Limb (tissue), 2 donors: ENCODE measurements around the gene PGLYRP2.
"Not testable (repeated sequence)": the region's sequence is repeated elsewhere in the genome, so short reads cannot be mapped to it uniquely, and the experiment has no call there.

Experiments
- DNase-seq, 2 donors: peaks; one replicate each; pipeline ENCODE4 v3.0.0-alpha.2; 2016; ENCODE audit errors: extremely low spot score in 2 of 2

Gene PGLYRP2

DNA sequence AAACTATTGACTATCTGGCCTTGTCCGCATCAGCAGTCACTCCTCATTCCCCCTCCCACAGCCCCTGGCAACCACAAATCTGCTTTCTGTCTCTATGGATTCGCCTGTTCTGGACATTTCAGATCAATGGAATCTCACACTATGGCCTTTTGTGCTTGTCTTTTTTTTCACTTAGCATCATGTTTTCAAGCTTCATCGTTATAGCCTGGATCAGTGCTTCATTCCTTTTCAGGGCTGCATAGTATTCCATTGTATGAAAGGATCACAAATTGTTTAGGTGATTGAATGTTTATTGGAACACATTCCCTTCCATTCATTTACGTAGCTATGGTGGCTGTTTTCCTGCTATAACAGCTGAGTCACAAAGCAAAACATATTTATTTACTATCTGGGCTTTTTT lies 7.7 kb upstream of the PGLYRP2 start:
- no peak for DNase-seq

DNA sequence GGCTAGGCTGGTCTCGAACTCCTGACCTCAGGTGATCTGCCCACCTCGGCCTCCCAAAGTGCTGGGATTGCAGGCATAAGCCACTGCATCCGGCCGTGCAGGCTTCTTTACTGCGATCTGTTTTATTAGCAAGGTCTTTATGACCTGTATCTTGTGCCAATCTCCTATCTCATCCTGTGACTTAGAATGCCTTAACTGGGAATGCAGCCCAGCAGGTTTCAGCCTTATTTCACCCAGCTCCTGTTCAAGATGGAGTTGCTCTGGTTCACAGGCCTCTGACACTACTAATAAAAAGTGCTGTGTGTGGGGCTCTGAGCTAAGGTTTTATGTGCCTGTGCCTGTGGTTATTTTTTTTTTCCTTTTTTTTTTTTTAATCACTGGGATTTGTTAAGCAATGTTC lies 6.5 kb upstream of the PGLYRP2 start:
- DNase-seq: not testable (repeated sequence)

DNA sequence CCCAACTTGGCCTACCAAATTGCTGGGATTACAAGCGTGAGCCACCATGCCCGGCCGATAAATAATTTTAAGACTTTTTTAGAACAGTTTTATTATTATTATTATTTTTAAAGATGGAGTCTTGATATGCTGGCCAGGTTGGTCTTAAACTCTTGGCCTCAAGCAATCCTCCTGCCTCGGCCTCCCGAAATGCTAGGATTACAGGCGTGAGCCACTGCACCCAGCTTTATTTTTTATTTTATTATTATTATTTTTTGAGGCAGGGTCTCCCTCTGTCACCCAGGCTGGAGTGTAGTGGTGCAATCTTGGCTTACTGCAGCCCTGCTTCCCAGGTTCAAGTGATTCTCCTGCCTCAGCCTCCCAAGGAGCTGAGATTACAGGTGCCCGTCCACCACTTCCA lies 1.7 kb upstream of the PGLYRP2 start:
- DNase-seq: not testable (repeated sequence)

DNA sequence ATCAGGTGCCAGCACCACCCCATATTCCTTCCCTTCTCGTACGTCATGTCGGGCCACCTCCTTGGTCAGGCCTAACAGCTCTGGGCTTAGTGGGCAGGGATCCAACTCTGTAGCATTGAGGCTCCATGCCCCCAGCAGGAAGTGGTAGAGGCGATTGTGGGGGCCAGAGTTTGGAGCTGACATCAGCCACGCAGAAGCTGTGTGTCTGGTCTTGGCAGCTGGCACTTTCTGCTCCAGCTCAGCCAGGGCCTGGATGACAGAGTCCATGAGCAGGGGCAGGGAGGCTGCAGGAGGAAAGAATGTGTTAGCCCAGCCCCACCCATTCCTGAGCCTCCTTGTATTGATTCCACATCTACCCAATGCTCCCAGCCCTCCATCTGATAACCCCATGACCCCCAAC lies 3.0 kb downstream of the PGLYRP2 start:
- DNase-seq: no peak

DNA sequence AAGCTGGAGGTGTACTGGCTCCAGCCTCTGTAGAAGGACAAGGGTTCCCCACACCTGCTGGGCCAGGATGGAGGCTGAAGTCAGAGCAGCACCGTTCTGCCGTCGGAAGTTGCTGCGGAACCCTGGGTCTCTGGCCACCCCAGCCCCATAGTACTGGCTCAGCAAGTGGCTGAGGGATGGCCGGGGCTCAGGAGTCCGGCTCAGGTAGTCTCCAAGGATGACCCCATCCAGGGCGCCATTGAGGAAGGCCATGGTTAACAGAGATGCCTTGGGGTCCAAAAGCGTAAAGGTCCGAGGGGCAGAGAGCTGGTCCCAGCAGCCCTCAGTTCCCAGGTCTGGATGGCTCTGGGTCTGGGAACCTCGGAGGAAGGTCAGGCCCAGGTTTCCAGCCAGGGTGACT lies 3.7 kb downstream of the PGLYRP2 start:
- no peak for DNase-seq

DNA sequence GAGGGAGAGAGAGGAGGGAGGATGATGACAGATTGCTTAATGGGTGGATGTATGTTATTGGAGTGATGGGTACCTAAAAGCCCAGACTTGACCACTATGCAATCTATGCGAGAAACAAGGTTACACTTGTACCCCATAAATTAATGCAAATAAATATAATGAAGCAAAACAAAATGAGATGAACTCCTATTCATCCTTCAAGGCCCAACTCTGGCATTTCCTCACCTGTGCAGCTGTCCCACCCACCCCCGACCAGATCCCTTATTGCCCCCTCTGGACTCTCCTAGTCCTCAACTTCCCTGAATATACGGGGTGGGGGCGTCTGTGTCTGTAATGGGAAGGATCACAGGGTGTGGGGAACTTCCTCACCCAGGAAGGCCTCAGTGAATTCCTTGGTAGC lies 4.1 kb downstream of the PGLYRP2 start:
- DNase-seq: no peak

DNA sequence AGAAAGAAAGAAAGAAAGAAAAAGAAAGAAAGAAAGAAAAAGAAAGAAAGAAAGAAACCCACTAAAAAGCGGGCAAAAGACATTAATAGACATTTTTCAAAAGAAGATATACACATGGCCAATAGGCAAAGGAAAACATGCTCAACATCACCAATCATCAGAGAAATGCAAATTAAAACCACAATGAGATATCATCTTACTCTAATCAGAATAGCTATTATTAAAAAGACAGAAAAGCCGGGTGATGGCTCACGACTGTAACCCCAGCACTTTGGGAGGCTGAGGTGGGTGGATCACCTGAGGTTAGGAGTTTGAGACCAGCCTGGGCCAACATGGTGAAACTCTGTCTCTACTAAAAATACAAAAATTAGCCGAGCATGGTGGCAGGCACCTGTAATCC lies 5.5 kb downstream of the PGLYRP2 start:
- DNase-seq: not testable (repeated sequence)

DNA sequence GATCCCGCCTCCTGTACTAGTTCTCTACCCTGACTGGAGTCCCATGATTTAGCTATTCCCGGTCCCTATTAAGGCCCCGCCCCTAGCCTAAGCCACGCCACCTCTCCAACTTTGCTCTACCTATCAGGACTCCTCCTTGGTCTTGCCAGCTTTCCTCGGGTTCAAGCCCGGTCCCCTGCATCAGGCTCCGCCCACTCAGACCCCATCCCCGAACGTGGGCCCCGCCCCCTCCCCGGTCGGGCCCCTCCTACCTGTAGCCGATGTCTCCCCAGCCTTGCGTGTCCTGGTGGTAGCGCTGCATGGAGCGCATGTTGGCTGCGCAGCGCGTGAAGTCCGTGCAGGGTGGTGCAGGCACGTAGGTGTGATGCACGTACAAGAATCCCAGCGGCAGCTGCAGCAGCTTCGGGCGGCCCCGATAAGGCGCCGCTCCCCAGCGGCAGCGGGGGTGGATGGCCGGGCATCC lies 7.6 kb downstream of the PGLYRP2 start:
- DNase-seq: no peak

DNA sequence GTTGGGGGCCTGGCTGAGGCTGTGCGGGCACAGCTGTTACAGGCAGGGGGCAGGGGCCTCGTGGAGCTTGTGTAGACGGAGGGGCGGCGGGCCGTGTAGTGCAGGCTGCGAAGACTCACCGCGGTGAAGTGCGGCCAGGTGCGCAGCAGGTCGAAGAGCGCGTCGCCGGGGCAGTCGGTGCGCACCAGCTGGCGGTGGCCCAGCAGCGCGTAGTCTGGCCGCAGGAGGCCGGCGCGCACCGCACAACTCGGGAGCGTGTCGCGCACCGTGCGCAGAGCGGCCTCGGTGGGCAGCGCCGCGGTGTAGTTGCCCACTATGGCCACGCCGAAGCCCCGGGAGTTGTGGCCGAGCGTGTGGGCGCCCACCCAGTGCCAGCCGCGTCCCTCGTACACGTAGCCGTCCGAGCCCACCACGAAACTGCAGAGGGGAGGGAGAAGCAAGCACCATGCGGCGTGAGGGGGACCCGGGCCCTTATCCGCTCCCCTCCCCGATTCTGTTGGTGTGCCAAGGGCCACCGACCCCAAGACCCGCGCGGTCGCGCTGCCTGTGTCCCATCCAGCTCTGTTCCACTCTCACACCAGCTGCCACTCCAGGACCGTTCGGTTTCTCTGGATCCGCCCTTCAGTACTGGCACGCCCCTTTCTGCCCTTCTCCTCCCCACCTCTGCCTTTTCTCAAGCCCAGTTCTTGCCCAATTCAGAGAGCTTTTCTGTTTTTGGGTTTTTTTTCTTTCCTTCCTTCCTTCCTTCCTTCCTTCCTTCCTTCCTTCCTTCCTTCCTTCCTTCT lies 9.6 kb downstream of the PGLYRP2 start:
- no peak for DNase-seq

DNA sequence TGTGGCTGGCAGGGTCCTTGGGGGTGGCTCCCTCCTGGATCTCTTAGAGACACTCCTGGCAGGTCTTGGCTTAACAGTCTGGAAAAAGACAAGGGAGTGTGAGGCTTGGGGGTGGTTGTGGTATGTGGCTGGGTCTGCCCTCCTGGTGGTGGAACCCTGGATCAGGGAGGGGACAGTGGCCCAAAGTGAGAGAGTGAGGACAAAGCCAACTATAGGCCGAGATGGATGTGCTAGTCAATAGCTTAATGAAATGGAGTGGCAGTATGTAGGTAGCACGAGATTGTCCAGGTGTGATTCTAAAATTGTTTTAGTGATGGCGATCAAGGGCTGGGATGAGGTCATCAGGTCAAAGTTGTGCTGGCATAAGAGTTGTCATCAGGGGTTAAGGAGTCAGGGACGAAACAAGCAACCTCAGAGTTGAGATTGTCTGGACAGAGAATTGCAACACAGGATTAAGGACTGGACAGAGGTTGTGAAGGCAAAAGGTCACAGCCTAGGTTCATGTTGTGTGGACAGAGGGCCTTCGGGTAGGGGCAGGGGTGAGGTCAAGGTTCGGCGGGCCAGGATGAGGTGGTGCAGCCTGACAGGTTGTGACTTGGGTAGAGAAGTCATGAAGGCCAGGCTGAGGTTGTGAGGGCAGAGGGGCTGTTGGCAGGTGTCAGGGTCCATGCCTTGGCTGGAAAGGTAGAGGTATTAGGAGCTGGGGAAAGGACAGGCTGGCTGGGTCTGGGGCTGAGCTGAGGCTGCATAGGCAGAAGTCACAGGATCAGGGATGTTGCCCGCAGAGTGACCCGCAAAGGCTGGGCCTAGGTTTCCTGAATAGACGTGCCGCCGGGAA lies 10.4 kb downstream of the PGLYRP2 start:
- DNase-seq: no peak

DNA sequence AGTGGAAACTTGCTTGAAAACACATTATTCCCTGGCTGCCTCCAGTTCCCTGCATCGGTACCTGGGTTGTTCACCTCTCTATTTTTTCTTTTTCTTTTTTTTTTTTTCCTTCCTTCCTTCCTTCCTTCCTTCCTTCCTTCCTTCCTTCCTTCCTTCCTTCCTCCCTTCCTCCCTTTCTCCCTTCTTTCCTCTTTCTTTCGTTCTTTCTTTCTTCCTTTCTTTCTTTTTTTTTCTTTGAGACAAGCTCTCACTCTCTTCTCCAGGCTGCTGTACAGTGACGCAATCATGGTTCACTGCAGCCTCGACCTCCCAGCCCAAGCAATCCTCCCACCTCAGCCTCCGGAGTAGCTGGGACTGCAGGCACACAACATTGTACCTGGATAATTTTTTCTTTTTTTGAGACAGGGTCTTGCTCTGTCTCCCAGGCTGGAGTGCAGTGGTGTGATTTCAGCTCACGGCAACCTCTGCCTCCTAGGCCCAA lies 11.5 kb downstream of the PGLYRP2 start:
- no peak for DNase-seq

DNA sequence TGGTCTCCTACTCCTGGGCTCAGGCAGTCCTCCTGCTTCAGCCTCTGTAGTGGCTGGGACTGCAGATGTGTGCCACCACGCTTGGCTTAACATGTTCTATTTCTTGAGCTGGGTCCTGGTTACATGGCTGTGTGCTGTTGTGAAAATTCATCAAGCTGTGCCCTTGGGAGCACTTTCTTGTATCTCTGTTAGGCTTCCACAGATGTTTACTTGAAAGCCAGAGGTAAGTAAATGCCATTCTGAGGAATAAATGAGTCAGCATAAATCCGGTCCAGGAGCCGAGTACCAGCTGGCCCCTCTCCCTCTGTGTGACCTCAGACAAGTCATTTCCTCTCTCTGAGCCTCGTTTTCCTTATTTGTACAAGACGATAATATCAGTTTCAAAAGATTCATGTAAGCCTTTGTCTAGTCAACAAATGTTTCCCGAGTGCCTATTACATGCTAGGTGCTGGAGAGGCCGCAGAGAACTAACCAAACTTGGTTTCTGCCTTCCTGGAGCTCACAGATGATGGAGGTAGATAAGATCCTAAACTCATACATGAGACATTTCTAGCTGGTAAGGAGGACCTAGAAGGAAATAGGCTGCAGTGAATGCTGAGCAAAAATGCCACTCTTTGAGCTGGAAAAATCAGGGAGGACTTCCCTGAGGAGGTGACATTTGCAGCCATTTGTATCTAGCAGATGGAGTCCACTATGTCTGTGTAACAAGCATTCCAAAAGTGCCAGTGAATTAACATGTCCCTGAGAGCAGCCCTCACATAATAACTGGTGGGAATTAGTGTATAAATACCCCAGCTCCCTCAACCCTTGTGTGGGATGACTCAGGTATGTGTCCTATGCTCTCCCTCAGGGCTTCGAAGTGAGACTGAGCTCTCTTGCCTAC lies 12.2 kb downstream of the PGLYRP2 start:
- no peak for DNase-seq

DNA sequence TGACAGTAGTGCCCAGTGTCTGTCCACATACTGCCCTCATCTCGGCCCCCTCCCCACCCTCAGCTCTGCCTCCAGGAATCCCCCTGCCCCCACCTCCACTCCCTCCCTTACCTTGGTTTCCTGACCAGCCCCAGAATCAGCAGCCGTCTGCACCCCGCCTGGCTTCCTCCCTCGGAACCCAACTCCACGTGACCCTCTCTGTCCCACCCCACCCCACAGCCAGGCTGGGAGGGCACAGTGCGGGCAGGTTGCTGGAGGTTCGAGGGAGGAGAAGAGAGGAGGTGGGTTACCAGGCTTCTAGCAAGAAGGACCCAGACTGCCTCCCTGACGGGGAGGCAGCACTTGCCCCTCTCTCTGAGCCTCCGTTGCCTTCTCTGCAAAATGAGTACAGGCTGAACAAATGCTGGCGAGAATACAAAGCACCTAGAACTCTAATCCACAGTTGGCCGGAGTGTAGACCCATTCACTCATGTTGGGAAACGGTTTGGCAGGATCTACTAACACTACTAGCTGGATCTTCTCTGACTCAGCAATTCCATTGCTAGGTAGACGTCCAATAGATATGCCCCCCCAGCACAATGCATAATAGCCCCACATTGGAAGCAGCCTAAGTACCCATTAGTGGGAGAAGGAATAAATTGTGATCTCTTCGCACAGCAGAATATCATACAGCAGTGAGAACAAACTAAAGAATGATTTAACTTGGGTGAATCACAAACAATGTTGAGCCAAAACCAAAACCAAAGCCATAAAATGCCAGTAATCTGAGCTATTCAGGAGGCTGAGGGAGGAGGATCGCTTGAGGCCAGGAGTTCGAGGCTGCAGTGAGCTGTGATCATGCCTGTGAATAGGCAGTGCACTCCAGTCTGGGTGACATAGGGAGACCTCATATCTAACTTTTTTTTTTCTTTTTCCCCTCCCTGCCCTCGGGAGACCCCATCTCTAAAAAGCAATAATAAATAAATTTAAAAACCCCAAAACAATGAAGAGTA lies 14.6 kb downstream of the PGLYRP2 start, which contains the start of gene RASAL3:
Gene RASAL3 (minus strand): TSS at position 151 of the 992 bp plus-strand sequence. CDS start 186 bp downstream, outside the sequence.
- no peak for DNase-seq

DNA sequence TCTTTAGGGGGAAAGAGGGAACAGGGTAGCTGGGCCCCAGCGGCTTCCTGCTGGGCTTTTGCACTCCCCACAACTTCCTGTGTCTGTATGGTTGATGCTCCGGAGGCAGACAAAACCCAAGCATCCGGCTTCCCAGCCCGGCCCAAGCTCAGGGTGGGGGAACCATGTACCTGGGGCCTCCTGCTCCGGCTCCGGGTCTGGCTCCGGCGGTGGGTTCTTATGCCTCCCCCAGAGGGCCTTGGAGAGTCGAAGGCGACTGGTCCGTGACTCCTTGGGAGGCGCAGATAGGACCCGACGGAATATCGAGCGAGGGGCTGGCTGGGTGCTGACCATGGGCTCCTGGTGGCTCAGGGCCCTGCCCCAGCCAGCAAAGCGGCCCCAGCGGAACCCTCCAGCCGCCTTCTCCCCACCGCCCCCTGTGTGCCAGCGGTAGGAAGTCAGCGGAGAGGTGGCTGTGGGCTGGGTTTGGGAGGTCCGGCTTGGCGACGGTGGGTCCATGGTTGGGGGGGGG lies 15.4 kb downstream of the PGLYRP2 start:
- no peak for DNase-seq

DNA sequence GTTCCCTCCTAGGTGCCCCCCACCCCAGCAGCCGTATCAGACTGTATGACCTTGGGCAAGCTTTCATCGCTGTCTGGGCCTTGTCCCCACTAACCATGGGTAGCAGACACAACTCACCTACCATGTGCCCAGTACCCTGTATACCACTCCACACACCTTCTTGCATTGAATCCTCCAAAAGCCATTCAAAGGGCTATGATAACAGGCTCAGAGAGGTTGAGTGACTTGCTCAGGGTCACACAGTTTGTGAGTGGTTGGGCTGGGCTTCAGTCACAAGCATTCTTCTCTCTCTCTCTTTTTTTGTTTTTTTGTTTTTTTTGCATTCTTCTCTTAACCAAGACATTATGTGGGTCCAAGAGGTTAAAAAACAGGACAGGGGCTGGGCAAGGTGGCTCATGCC lies 17.6 kb downstream of the PGLYRP2 start:
- DNase-seq: no peak

DNA sequence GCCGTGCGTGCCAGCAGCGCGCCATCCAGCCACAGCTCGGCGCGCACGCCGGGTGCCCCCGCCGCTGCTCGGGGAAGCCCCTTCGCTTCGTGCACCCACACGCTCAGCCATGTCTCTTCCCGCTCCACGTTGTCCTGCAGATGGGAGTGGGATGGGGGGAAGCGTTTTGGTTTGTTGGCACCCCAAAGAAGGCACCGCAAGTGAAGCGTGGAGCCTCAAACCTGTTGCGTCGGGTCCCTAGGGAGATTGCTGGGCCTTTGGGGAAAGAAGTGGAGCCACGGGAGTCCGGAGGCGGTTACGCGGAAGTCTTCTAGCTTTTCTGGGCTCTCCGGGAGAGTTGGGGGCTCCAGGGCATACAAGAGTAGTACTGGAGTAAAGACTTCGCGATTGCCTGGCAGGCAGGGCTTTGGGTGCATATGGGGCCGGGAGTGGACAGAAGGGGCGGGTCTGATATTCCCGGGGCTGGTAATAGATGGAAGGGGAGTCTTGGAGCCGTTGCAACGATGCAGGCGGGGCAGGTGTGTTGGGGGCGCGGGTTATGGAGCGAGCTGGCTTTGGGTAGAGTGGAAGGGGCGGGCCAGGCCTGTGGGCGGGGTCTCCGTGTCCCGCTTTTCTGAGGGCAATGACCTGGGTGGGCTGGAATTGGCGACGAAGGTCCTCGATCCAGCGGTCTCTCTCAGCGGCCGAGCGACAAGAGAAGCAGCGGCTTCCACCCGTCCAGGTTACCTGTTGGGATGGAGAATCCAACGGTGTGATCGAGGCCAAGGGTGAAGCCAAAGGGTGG lies 21.4 kb downstream of the PGLYRP2 start:
- DNase-seq: no peak

DNA sequence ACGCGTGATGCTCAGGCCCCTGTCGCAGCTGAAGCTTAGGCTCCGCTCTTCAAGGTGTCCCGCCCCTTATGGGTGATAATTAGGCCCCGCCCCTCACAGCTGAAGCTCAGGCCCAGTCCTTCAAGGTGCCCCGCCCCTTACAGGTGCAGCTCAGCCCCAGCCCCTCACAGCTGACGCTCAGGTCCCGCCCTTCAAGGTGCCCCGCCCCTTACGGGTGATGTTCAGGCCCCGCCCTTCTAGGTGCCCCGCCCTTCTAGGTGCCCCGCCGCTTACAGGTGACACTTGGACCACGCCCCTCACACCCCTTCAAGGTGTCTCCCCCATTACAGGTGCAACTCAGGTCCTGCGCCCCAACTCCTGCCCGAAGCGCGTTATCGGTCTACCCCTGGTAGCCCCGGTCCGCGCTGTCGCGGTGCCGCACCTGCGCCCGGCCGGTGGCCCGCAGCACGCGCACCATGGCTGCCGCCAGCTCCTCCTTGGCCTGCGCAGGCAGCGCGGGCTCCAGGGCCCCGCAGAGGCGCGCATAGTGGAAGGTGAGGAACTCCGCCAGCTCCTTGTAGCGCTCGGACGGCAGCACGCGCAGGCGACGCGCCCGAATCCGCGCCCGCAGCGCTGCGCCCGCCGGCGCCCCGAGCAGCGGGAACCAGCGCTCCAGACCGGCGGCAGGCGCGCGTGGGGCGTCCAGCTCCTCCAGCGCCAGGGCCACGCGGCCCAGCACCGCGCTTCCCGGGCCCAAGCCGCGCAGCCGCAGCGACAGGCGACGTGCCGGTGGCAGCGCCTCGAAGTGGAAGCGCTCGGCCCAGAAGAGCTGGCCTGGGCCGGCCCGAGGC lies 22.2 kb downstream of the PGLYRP2 start:
- no peak for DNase-seq

DNA sequence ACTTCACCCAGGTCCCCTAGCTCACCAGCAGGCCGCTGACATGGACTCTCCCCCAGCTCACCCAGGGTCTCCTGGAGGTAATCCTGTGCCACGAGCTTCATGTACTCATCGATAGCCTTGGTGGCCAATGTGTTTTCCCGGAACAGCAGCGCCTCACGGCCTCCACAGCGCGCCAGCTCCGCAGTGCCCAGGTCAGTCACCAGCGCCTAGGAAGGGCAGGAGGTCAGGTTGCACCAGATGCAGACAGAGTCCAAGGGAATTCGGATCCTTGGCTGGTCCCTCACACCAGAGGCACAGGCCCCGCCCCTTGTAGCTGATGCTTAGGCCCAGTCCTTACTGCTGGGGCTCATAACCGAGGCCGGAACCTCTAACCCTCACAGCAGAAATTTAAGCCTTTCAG lies 22.9 kb downstream of the PGLYRP2 start:
- no peak for DNase-seq
